Fibroblast of the aortic adventitia (primary cell): Measurements from ENCODE around the gene IGSF9B. TPM values are rescaled to one million over a fixed set of nuclear protein-coding genes. Genes with fewer than 3 reads are reported as not detected.
"Not testable (repeated sequence)": the region's sequence is repeated elsewhere in the genome, so short reads cannot be mapped to it uniquely, and the experiment has no call there.

Experiments used
- DNase-seq: peaks from one replicate; pipeline ENCODE4 v3.0.0-alpha.2; 2010; ENCODE audit warnings: low read depth
- H3K4me3 ChIP-seq: 2 replicates; pipeline ENCODE4 v1.5.1; 2011; ENCODE audit warnings: low read depth, mild to moderate bottlenecking, control low read depth, low read length, moderate library complexity
- total RNA-seq: library from RNA; depleted of rRNA; stranded (reverse); fragments of >200 nt; gene quantifications from 2 replicates; pipeline ENCODE4 v1.2.3, GENCODE V29; 2012; ENCODE audit warnings: low replicate concordance
- TF ChIP-seq, protein P1 (sequence below): IDR thresholded peaks from 2 replicates; pipeline ENCODE4 v1.5.1; 2011; ENCODE audit warnings: mild to moderate bottlenecking, low read length, control low read depth, inconsistent platforms; ENCODE audit not compliant: insufficient read depth

IGSF9B gene, protein sequence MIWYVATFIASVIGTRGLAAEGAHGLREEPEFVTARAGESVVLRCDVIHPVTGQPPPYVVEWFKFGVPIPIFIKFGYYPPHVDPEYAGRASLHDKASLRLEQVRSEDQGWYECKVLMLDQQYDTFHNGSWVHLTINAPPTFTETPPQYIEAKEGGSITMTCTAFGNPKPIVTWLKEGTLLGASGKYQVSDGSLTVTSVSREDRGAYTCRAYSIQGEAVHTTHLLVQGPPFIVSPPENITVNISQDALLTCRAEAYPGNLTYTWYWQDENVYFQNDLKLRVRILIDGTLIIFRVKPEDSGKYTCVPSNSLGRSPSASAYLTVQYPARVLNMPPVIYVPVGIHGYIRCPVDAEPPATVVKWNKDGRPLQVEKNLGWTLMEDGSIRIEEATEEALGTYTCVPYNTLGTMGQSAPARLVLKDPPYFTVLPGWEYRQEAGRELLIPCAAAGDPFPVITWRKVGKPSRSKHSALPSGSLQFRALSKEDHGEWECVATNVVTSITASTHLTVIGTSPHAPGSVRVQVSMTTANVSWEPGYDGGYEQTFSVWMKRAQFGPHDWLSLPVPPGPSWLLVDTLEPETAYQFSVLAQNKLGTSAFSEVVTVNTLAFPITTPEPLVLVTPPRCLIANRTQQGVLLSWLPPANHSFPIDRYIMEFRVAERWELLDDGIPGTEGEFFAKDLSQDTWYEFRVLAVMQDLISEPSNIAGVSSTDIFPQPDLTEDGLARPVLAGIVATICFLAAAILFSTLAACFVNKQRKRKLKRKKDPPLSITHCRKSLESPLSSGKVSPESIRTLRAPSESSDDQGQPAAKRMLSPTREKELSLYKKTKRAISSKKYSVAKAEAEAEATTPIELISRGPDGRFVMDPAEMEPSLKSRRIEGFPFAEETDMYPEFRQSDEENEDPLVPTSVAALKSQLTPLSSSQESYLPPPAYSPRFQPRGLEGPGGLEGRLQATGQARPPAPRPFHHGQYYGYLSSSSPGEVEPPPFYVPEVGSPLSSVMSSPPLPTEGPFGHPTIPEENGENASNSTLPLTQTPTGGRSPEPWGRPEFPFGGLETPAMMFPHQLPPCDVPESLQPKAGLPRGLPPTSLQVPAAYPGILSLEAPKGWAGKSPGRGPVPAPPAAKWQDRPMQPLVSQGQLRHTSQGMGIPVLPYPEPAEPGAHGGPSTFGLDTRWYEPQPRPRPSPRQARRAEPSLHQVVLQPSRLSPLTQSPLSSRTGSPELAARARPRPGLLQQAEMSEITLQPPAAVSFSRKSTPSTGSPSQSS (N-terminal part only)
- 1.7 and 3.2 TPM in 2 replicates for total RNA-seq

DNA sequence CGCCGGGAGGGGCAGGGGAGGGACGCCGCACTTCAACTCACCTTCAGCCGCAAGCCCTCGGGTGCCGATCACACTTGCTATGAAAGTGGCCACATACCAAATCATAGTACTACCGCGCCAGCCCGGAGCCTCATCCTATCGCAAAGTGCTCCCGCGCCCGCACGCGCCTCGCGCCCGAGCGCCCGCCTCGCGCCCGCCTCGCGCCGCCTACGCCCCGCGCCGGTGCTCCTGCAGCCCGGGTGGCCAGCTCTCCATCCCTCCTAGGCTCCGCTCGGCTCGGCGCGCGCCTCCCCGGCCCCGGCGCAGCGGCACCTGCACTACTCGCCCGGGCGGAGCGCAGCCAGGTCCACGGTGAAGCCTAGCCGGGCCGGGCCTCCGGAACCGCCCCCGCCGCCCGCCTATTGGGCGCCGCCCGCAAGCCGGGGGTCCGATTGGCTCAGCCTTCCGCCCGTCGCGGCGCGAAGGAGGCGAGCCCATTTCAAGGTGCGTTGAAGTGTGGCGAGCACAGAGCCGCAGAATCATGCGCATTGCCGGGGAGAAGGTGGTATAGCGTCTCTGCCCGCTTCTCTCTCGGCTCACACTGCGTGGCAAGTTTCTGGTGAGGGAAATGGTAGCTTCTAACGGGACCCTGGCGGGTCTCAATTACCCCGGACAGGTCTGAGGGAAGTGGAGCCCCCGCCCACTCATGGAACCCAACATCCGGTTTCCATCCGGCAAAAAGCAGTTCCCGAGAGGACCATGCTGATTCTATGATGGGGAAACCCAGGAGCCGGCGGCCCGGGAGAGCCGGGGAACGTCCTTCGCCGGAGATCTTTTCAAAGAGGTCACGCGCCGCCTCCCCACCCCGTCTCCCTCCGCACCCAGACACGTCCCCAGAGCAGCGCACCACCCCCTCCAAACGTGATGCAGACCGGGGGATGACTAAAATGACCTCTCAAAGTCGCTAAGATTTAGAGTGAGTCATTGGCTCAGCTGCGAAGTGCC is at the start of gene IGSF9B:
Gene IGSF9B (minus strand): TSS at position 319 of the 984 bp plus-strand sequence. CDS start 214 bp downstream, at position 105.
- TF ChIP-seq, protein P1, sequence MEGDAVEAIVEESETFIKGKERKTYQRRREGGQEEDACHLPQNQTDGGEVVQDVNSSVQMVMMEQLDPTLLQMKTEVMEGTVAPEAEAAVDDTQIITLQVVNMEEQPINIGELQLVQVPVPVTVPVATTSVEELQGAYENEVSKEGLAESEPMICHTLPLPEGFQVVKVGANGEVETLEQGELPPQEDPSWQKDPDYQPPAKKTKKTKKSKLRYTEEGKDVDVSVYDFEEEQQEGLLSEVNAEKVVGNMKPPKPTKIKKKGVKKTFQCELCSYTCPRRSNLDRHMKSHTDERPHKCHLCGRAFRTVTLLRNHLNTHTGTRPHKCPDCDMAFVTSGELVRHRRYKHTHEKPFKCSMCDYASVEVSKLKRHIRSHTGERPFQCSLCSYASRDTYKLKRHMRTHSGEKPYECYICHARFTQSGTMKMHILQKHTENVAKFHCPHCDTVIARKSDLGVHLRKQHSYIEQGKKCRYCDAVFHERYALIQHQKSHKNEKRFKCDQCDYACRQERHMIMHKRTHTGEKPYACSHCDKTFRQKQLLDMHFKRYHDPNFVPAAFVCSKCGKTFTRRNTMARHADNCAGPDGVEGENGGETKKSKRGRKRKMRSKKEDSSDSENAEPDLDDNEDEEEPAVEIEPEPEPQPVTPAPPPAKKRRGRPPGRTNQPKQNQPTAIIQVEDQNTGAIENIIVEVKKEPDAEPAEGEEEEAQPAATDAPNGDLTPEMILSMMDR, result no peak
- DNase-seq, result peak; percentile 48
- H3K4me3 ChIP-seq, result peak within 1 kb of the TSS; percentile 66

DNA sequence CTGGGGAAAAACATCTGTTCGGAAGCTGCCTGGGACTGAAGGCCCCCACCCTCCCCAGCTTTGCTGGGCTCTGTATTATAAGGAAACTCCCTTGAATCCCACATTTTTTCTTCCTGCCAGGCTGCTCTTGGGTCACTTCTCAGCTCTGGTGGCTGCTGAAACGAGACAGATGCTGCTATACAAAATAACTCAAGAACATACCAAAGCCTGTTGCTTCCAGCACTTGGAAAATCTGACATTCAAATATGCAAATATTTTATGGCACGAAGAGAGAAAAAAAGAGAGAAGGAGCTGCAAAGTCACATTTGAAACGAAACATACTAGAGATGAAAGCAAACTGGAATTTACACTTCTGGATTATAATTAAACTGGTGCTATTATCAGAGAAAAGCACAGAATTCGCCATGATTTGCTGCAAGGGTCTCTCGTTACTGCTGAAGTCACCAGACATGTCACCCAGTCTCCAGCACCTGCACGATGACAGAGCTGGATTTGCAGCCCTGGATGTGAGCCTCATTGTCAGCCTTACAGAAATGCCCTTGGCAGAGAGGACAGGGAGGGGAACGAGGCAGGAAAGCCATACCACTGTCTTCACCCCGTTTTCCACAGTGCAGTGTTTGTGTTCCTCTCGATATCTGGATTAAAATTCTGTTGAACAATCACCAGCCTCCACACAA is 47.9 kb upstream of the IGSF9B start:
- TF ChIP-seq, protein P1, result no peak
- H3K4me3 ChIP-seq, result no peak overlapping the region
- peak; percentile 2 for DNase-seq

DNA sequence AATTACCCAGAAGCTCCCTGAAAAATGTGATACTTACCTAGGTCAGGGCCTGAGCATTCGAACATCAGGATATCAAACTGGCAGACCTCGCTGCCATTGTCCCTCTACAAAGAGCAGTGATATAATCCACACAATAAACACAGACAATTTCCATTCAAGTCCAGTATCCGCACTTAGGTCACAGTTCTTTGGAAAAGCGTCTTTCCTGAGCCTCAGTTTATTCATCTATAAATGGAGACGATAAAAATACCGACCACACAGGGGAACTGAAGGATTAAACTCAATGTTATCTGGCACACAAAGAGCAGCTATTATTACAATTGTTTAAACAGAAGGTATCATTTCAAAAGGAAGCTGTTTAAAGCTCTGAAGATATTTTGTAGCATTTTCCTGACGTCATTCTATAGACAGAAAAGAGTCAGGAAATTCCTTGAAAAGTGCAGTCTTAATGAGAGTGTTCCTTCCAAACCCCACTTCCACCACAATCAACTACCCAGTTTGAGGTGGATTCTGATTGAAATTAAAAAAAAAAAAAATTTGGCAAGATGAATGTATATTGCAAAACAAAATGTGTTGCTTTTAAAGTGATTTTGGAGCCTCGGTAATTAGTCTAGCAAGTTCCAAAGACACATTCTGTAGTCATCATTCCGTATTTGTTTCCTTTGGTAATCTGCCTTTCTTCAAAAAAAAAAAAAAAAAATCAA is 47.2 kb upstream of the IGSF9B start:
- DNase-seq, result no peak
- TF ChIP-seq, protein P1, result no peak
- H3K4me3 ChIP-seq, result no peak overlapping the region

DNA sequence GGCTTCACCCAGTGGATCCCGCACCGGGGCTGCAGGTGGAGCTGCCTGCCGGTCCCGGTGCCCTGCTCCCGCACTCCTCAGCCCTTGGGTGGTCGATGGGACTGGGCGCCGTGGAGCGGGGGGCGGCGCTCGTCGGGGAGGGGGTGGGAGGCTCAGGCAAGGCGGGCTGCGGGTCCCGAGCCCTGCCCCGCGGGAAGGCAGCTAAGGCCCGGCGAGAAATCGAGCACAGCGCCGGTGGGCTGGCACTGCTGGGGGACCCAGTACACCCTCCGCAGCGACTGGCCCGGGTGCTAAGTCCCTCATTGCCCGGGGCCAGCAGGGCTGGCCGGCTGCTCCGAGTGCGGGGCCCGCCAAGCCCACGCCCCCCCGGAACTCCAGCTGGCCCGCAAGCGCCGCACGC is 46.1 kb upstream of the IGSF9B start:
- not testable (repeated sequence) for H3K4me3 ChIP-seq

DNA sequence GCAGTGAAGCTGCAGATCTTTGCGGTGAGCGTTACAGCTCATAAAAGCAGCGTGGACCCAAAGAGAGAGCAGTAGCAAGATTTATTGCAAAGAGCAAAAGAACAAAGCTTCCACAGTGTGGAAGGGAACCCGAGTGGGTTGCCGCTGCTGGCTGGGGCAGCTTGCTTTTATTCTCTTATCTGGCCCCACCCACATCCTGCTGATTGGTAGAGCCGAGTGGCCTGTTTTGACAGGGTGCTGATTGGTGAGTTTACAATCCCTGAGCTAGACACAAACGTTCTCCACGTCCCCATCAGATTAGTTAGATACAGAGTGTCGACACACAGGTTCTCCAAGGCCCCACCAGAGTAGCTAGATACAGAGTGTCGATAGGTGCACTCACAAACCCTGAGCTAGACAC is 45.6 kb upstream of the IGSF9B start:
- not testable (repeated sequence) for DNase-seq, H3K4me3 ChIP-seq

More for the DNA sequence above, 46.1 kb upstream of the IGSF9B start:
- not testable (repeated sequence) for DNase-seq

DNA sequence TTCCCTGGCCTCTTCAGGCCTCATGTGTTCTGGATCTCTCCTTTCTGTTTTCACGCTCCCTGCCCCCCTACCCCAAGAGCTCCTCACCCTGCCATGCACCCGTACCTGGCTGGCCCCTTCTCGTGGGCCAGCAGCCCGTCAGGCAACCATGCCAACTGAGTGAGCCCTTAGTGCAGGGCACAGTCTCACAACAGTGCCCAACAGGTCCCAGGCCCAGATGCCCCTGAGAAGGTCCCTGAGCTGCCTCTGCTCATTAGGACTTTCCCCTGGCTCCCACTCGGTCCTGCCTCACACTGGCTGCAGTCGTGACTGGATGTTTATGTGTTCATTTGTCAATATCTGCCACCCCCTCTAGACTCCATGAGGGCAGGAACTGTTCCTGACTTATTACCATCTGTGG is 44.8 kb upstream of the IGSF9B start:
- TF ChIP-seq, protein P1, result no peak
- DNase-seq, result no peak
- H3K4me3 ChIP-seq, result no peak overlapping the region
